HG02970 (cell line): ENCODE data around the gene PLEKHA7.
"Not testable (repeated sequence)": the region's sequence is repeated elsewhere in the genome, so short reads cannot be mapped to it uniquely, and the experiment has no call there.

ENCODE experiments used
- ATAC-seq: cut with Tn5 transposase; IDR thresholded peaks from one replicate; pipeline ENCODE4 v1.9.1; 2021; ENCODE audit warnings: mild to moderate bottlenecking, moderate library complexity, moderate number of reproducible peaks; ENCODE audit not compliant: unreplicated experiment, low FRiP score

PLEKHA7 gene

DNA sequence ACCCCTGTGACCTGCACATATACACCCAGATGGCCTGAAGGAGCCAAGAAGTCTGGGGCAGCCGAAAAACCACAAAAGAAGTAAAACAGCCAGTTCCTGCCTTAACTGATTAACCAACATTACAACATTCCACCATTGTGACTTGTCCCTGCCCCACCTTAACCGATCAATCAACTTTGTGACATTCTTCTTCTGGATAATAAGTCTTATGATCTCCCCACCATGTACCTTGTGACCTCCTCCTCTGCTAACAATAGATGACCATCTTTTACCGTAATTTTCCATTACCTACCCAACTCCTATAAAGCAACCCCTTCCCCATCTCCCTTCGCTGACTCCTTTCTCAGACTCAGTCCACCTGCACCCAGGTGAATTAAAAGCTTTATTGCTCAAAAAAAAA lies 125.2 kb downstream of the PLEKHA7 start:
- not testable (repeated sequence) for ATAC-seq

DNA sequence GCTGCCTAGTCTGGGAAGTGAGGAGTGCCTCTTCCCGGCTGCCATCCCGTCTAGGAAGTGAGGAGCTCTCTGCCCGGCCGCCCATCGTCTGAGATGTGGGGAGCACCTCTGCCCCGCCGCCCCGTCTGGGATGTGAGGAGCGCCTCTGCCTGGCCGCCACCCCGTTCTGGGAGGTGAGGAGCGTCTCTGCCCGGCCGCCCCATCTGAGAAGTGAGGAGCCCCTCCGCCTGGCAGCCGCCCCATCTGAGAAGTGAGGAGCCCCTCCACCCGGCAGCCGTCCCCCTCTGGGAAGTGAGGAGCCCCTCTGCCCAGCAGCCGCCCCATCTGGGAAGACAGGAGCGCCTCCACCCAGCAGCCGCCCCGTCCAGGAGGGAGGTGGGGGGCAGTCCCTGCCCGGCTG lies 126.3 kb downstream of the PLEKHA7 start:
- ATAC-seq, result not testable (repeated sequence)

DNA sequence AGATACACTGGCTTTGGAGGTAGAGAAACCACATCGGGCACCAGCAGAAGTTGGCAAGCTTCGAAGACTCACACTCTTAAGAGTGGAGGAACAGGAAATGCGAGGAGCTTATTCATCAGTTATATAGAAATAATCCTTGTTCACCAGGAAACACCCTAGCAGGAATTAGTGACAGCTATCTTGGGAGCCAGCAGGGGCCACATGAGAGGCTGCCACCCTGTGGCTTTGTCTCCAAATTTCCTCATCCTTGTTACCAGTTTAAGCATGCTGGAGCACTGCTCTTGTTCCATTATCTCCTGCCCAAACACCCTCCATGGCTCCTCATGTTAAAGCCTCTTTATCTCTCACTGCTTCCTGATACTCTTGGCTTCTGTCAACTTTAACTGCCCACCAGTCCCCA lies 131.0 kb downstream of the PLEKHA7 start:
- no peak for ATAC-seq

DNA sequence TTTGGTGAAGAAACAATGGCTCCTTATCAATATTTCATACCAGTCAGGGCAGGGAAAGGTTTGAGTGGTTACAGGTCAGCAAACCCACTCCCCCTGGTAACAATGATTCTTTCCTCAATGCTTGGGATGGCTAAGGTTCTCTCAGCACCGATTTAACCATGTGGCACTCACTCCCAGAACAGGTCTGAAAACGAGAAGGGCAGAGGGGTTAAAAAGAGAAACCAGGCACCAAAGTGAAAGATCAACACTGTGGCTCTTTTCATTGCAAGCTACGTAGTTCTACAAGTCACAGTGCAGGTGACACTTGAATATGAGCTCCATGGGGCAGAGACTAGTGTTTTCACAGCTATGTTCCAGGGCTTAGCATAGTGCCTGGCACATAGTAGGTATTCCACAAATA lies 132.4 kb downstream of the PLEKHA7 start:
- no peak for ATAC-seq

DNA sequence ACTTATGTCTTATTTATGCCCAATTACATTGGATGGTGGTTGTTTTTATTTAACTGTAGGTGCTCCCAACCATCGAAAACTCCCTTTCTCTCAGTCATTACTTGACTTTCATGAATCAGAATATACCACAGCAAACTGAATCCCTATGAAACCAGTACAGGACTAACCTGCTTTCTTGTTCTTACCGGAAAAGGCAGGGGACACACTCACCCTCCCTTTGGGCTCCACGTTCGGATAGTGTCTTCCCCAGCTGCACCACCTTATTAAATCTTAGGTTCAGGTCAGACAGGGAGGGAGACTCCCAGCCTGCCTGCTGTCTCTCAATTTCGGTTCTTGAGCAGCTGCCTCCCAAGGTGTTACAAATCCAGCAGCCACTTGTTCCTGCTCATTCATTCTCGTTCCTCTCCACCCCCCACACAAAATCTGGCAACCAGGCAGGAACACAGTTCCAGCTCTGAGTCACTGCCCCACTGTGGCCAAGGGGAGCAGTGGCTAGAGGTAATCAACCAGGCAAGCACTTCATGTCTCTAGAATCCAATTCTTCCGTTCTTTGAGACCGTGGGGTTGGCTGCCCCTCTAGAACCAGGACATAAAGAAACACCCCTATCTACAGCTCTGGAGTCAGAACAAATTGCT lies 133.0 kb downstream of the PLEKHA7 start:
- no peak for ATAC-seq

DNA sequence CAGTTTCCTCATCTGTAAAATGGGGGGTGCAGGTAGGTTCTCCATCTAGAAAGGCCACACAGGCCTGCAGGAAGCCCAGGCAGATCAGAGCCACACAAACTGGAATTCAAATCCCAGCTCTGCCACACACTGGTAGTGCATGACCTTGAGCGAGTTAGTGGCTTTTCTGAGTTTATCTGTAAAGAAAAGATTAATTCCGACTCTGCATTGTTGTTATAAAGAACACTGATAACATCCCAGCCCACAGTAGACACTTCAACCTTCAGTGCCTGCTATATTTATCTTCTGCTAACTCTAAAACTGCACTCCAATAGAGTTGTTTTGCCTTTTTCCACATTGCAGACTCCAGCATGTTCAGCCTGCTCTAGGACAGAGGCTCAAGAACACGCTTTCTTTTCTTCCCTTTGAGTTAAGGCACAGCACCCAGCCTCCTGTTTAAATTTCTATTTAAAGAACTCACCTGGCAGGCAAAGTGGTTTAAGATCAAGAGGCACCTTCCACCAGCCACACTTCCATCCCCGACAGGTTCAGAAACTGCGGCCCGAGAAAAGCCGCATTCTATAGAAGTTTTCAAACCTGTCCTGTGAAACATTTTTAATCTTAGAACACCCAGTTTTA lies 133.9 kb downstream of the PLEKHA7 start:
- ATAC-seq, result no peak

DNA sequence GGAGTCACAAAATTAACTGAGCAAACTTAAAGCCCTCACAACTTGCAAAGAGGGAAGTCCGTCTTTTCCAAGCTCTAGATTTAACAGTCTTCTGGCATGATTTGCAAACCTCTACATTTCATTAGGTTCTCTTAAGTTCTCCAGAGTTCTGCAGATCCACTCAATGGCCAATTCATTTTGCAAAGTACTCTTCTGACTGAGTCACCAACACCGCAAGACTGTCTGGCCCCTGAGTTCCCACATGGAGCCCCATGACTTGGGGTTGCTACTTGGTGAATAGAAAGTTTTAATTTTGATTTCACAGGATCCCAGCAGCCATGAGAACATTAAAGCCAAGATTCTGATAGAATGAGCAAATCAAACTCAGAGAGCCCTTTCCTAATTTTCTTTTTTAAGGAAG lies 134.5 kb downstream of the PLEKHA7 start:
- ATAC-seq, result no peak

DNA sequence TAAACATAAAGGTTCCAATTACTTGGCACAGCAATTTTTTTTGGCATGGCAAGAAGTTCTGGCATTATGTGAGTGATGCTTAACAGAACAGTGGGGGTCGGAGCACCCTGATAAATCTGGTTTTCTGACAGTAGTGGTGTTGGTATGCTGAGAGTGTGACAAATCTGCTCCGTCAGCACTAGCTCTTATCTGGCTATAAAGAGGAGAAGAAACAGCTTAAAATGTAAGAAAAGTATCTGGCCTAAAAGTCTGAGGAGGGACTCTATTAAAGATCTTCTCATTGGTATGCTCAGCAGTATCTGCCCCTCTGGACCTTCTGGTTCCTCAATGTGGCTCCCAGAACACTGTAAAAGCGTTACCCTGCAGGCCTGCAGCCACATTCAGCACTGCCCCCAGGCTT lies 137.4 kb downstream of the PLEKHA7 start:
- ATAC-seq, result no peak

DNA sequence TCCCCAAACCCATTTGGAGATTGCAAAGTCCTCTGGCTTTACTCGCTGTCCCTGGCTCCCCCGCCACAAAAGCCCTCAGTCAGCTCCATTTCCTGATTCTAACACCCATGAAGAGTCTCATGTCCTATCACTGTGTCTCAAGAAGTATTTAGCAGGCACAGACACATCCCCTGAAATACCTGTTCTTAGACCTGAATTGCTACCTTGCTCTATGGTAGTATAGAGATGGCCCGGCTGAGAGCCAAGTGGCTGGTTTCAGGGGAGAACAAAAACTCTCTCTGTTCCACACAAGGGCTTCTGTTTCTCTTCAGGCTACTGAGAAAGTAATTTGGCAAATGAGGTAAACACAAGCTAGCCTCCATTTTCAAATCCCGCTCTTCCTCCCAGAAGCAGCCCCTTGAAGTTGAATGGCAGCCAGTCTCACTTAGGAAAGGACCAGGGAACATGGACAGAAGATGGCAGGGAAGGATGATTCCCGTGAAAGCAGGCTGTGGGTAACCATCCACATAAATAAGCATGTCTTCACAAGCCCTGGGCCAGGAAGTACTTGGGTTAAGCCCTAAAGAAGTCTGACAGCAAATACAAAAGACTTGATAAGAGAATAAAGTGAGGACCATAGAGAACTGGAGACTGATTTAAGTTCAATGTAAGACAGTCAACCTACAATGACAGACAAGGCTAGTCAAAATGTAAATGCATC lies 138.0 kb downstream of the PLEKHA7 start:
- no peak for ATAC-seq

DNA sequence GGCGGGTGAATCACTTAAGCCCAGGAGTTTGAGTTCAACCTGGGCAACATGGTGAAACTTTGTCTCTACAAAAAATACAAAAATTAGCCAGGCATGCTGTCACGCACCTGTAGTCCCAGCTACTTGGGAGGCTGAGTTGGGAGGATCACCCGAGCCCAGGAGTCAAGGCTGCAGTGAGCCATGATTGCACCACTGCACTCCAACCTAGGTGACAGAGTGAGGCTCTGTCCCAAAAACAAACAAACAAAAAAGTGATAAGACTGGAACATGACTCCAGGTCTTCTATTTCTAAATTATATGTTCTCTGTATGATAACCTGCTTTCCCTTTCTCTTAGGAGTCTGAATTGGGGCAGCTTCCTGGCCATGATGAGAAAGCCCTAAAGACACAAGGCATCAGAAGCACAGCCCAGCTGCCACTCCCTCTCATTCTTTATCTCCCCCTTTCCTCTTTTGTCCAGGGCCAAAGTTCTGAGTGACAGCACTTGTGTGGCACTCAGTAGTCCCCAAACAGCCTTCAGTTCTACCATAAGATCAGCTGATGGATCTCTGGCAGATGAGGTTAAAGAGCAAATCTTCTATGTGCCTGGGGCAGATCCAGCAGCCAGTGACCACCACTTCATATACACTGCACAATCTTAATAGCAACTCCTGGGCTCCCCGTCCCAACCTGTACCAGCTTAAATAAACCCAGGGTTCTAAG lies 139.8 kb downstream of the PLEKHA7 start:
- ATAC-seq, result no peak

DNA sequence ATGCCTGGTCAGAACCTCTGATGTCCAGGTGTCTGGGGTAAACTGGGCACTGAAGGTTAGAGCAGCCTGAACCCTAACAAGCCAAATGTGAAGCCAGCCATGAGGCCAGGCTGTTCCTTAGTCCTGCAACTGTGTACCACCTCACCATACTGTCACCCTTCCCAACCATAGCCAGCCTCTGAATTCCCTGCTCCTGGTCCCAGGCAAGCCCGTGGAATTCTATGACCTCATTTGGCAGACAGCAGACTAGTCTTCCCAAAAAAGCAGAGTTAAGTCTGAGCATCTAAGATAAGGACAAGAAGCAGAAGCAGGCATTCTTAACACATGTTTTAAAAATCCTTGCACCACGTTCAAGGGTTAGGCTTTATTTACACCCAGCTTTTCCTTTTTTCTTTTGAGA lies 140.9 kb downstream of the PLEKHA7 start:
- ATAC-seq, result no peak

DNA sequence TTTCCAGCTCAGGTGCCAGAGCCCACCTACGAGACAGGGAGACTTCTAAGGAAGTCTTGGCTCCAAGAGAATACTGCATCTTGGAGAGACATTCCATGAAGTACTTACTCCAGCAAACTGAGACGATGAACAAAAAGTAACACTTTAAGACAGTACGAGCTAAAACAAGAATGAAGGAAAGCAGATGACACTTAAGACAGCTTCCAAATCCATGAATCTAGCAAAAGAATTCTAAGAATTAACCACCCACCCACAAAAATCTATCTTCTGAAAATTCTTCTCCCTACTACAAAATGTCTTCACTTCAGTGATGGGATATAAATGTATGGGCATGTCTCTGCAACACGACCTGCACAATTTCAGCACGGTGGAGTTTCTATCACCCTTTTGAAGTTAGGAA lies 142.8 kb downstream of the PLEKHA7 start:
- ATAC-seq, result no peak

DNA sequence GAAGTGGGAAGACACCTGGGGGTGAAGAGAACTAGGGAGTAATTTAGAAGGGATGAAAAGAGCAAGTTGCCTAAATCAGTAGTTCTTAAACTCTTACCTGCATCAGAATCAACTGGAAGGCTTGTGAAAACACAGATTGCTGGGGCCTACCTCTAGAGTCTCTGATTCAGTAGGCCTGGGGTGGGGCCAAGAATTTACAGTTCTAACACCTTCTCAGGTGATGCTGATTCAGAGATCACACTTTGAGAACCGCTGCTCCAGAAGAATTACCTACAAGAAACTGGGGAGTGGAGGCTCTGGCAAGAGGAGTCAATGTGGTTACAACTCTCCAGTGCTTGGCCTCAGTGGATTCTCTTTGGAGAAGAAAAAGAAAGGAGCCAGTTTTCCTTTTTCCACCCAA lies 147.1 kb downstream of the PLEKHA7 start:
- no peak for ATAC-seq

DNA sequence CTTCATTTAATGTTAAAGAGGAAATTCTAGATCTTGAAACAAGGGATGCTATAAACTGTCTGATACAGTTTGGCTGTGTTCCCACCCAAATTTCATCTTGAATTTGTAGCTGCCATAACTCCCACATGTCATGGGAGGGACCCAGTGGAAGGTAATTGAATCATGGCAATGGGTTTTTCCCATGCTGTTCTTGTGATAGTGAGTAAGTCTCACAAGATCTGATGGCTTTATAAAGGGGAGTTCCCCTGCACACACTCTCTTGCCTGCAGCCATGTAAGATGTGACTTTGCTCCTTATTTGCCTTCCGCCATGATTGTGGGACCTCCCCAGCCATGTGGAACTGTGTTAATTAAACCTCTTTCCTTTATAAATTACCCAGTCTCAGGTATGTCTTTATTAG lies 149.8 kb downstream of the PLEKHA7 start:
- not testable (repeated sequence) for ATAC-seq

DNA sequence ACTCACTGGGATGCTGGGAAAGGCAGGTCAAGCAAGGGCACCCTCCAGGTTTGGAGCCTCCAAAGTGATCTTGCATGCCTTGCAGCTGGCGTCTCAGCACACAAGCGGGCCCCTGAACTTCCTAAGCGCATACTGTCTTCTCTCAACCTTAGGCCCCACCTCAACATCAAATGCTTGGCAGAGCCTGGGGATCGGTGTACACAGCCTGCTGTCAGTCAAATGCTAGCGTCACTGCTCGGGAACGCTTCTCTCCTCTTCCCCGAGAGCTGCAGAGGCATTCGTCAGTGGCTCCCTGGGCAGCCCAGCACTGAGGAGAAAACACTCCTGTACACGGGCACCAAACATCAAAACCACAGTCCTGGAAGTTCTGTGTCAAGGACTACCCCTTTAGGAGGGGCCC lies 150.8 kb downstream of the PLEKHA7 start:
- ATAC-seq, result no peak

DNA sequence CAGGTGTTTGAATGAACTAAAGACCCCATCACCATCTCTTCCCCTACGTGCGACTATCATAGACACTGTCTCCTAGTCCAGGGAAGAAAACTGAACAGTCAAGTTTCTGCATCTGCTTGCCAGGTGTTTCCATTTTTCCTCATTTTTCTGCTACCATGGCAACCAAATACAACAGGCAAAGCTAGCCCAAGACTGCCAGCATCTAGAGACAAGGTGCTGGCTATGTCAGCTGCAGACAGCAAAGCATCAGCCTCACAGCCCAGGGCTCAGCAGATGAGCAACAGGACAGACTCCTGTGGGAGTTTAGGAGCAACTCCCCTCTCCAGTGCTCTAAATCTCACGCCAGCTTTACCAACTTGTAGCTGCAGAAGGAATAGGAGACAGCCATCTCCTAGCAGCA lies 151.5 kb downstream of the PLEKHA7 start:
- ATAC-seq, result no peak

DNA sequence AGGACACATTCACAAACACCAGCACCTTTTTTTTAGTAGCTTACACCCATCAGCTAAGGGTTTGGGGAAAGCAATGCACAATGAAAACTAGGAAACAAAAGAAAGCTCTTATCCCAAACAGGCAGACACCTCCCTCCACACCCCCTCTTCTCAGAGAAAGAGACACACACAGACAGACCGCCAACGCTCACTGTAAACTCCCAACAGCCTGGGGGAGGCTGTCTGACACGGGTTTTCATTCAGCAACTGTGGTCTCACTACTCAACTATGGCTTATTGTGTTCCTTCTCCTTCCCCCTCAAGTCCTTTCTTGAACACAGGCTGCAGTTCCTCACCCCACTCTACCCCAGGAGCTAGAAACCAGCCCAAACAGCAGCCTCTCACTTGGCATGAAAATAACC lies 152.4 kb downstream of the PLEKHA7 start:
- ATAC-seq, result no peak

DNA sequence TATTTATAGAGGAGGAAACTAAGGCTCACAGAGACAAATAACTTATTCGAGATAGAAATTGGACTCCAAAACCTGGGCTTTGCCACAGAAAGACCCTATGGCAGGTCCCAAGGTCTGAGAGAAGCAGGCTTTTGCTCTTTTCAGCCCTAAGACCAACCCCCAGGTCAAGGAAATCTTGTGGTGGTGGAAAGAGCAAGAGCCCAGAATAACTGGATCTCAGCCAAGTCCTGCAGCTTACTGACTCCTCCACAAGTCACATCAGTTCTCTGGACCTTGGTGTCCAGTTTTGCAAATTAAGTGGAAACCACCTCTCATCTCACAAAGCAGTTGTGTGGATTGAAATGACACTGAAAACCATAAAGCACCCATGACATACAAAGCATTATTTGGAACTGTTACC lies 153.6 kb downstream of the PLEKHA7 start:
- ATAC-seq, result no peak

DNA sequence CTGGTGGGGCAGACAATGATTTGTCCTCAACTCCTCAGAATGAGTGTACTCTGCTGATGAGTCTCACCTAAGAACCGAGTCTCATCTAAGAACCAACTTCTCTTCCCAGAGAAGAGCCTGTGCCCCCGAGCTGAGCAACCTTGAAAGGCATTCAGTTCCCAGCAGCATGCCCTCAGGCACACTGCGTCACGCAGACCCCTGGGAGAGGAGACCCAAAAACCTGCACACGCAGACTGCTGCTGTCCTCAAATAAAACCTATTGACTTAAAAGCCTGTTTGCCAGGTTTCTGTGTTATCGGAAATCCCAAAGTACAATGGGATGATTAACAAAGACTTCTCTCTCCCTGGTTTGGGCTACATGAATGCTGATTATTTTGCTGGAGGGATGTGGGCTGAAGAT lies 154.6 kb downstream of the PLEKHA7 start:
- ATAC-seq, result no peak

DNA sequence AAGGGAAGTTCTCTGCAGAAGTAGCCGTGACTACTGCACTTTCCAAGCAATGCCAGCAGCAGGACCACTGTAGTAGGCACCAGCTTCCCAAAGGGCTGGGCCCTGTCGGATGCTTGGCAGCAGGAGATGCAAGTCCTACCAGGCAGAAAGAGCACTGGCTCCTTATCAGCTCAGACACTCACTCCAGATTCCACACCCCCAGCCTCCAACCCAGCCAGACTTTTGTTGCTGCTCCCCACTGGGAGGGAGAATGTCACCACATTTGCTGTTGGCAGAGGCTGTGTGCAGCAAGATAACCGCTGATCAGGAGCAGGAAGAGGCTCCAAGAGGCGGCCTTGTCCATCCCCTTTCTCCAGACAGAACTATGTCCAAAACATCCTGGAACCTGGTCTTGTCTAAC lies 157.0 kb downstream of the PLEKHA7 start:
- ATAC-seq, result no peak

DNA sequence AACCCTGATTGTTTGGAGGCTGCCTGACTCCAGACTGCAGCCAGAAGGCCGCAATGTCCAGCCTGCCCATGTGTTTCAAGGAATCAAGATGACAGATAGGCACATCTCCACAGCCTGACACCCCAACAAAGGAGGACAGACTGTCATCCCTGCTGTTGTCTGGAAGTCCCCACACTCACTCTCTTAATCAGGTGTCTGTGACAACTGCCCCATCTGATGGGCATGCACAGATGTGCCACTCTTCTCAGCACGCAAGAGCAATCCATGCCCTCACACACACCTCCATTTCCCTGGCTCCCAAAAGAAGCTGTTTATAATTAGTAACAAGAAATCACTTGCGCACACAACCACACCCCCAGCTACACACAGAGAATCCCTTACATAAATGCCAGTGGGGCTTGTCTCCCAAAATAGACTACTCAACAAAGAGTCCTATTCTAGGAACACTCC lies 158.2 kb downstream of the PLEKHA7 start:
- ATAC-seq, result no peak
